ENCODE measurements around the gene COBL. TPM values are rescaled to one million over a fixed set of nuclear protein-coding genes. Genes with fewer than 3 reads are reported as not detected.

The COBL gene
- total RNA-seq, 1 experiment from 2014 or later, result 8.6 TPM

GRCh38 chr7:51278797-51279196 is 37.8 kb downstream of the COBL start:
- Histone ChIP-seq H3K9me2 (replicated peaks; ENCODE audit: low read length) (no peaks in the 10 kb centered on the region), H2AFZ (ENCODE audit: low read length) (no peak overlapping the region), H3K79me2 (ENCODE audit: low read length) (peaks cover 17% of the 10 kb centered on the region; the same call in 1 of the 2 replicates), H3K4me2 (ENCODE audit: low read length) (no peak overlapping the region), H3K27ac (ENCODE audit: low read length) (no peak overlapping the region), H3K4me3 (ENCODE audit: low read length) (no peak overlapping the region), H3K36me3 (ENCODE audit: low read depth, low read length) (no peaks in the 10 kb centered on the region), H3F3A (ENCODE audit: low read length, unreplicated experiment) (no peaks in the 10 kb centered on the region), H3K9ac (ENCODE audit: low read length) (no peak overlapping the region), H4K20me1 (ENCODE audit: low read length) (no peaks in the 10 kb centered on the region), H3K4me1 (ENCODE audit: insufficient read depth, low read length) (peaks cover 11% of the 10 kb centered on the region), H3K9me3 (ENCODE audit: low read length) (no peaks in the 10 kb centered on the region), H3K27me3 (ENCODE audit: low read length) (no peaks in the 10 kb centered on the region)
- POLR2A ChIA-PET (ENCODE audit: unreplicated experiment), result no interaction called here
- intact Hi-C loops (cut with micrococcal nuclease), result no loop called here
- CTCF ChIA-PET, result interaction anchor here (0.6 to 0.7 kb wide), 2 partner anchors 19 to 76 kb away, joined by 3 read pairs; no protein-coding TSS in a partner anchor
- TF ChIP-seq CTCF (conservative IDR thresholded peaks at IDR 0.05; ENCODE audit: low read depth, low read length) (no peak), EZH2 (IDR thresholded peaks at IDR 0.05; ENCODE audit: low read length, unreplicated experiment) (no peak), EZH2phosphoT487 (IDR thresholded peaks at IDR 0.05; ENCODE audit: borderline replicate concordance, low read length) (no peak)
- DNase-seq (peak; percentile 41), ATAC-seq (peak; percentile 56)
- no TSS peak for BruUV-seq (replicated peaks)

GRCh38 chr7:51276967-51277366 is 39.6 kb downstream of the COBL start:
- Histone ChIP-seq H3K9me3 (ENCODE audit: low read length) (no peaks in the 10 kb centered on the region), H3K27ac (ENCODE audit: low read length) (no peak overlapping the region), H3K27me3 (ENCODE audit: low read length) (no peaks in the 10 kb centered on the region), H3K4me2 (ENCODE audit: low read length) (no peak overlapping the region), H3K79me2 (ENCODE audit: low read length) (peaks cover 17% of the 10 kb centered on the region; the same call in 1 of the 2 replicates), H3K9me2 (replicated peaks; ENCODE audit: low read length) (no peaks in the 10 kb centered on the region), H4K20me1 (ENCODE audit: low read length) (no peaks in the 10 kb centered on the region), H3K36me3 (ENCODE audit: low read depth, low read length) (no peaks in the 10 kb centered on the region), H3K4me1 (ENCODE audit: insufficient read depth, low read length) (peaks cover 11% of the 10 kb centered on the region), H3K9ac (ENCODE audit: low read length) (no peak overlapping the region), H3K4me3 (ENCODE audit: low read length) (no peak overlapping the region), H3F3A (ENCODE audit: low read length, unreplicated experiment) (no peaks in the 10 kb centered on the region), H2AFZ (ENCODE audit: low read length) (no peak overlapping the region)
- ChIA-PET POLR2A (ENCODE audit: unreplicated experiment) (no interaction called here), CTCF (no interaction called here)
- intact Hi-C loops (cut with micrococcal nuclease), result no loop called here
- BruUV-seq (replicated peaks), result no TSS peak
- ATAC-seq (no peak), DNase-seq (no peak)
- TF ChIP-seq EZH2phosphoT487 (IDR thresholded peaks at IDR 0.05; ENCODE audit: borderline replicate concordance, low read length), result no peak
- TF ChIP-seq CTCF (conservative IDR thresholded peaks at IDR 0.05; ENCODE audit: low read depth, low read length), result no peak
- TF ChIP-seq EZH2 (IDR thresholded peaks at IDR 0.05; ENCODE audit: low read length, unreplicated experiment), result no peak

- Histone ChIP-seq H3K4me2 (ENCODE audit: low read length) (no peak overlapping the region), H3K9ac (ENCODE audit: low read length) (no peak overlapping the region), H2AFZ (ENCODE audit: low read length) (no peak overlapping the region), H3K27me3 (ENCODE audit: low read length) (no peaks in the 10 kb centered on the region), H4K20me1 (ENCODE audit: low read length) (no peaks in the 10 kb centered on the region), H3K36me3 (ENCODE audit: low read depth, low read length) (no peaks in the 10 kb centered on the region), H3K9me3 (ENCODE audit: low read length) (no peaks in the 10 kb centered on the region), H3F3A (ENCODE audit: low read length, unreplicated experiment) (no peaks in the 10 kb centered on the region), H3K27ac (ENCODE audit: low read length) (no peak overlapping the region), H3K79me2 (ENCODE audit: low read length) (peaks cover 17% of the 10 kb centered on the region; the same call in 1 of the 2 replicates), H3K4me1 (ENCODE audit: insufficient read depth, low read length) (peaks cover 11% of the 10 kb centered on the region), H3K9me2 (replicated peaks; ENCODE audit: low read length) (no peaks in the 10 kb centered on the region), H3K4me3 (ENCODE audit: low read length) (no peak overlapping the region)
- TF ChIP-seq EZH2phosphoT487 (IDR thresholded peaks at IDR 0.05; ENCODE audit: borderline replicate concordance, low read length) (no peak), EZH2 (IDR thresholded peaks at IDR 0.05; ENCODE audit: low read length, unreplicated experiment) (no peak), CTCF (conservative IDR thresholded peaks at IDR 0.05; ENCODE audit: low read depth, low read length) (no peak)
- intact Hi-C loops (cut with micrococcal nuclease), result no loop called here
- no peak for DNase-seq
- CTCF ChIA-PET, result no interaction called here
- no TSS peak for BruUV-seq (replicated peaks)
- no peak for ATAC-seq
- POLR2A ChIA-PET (ENCODE audit: unreplicated experiment), result no interaction called here
Observed at GRCh38 chr7:51276091-51276605, 40.5 kb downstream of the COBL start.

Data from PC-3 (cell line).